Right kidney (tissue), 1 donor: ENCODE measurements around the gene UBALD1.

Experiments
- DNase-seq: peaks from one replicate; pipeline ENCODE4 v3.0.0-alpha.2; 2016

The UBALD1 gene

DNA sequence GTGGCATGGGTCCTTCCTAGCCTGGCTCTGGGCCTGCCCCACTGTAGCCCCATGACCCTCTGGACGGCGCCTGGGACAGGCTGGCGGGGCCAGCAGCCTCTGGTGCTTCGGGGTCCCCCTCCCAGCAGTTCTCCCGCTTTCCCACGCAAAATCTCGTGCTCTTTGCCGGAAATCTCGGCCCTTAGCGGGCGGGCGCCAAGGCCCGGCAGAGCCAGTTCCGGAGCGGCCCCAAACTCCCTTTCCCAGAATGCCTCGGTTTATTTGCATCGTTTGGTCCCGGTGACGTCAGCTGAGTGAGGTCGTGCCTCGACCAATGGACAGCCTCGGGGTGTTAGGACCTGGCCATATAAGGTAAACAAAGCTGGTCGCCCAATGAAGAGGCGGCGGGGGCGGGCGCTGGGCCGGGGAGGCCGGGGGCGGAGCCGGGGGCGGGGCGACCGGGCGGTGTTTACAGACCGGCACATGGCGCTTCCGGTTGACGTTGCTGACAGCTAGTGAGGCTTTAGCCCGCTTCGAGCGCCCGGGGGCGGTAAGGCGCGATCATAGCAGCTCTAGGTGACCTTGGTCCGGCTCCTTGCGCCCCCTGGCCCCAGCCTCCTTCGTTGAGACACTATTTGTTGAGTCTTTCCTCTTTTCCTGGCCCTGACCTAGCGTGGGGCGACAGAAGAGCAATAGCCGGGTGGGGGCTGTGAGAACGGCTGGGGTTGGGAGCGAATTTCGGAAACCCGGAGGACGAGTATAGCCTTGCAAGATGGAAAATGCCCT lies 1.5 kb upstream of the UBALD1 start:
- peak; percentile 89 for DNase-seq

- no peak for DNase-seq
These were observed 827 bp upstream of the UBALD1 start for GRCh38 chr16:4615384-4616046.

GRCh38 chr16:4613636-4614570 lies 785 bp downstream of the UBALD1 start:
- peak; percentile 70 for DNase-seq

DNA sequence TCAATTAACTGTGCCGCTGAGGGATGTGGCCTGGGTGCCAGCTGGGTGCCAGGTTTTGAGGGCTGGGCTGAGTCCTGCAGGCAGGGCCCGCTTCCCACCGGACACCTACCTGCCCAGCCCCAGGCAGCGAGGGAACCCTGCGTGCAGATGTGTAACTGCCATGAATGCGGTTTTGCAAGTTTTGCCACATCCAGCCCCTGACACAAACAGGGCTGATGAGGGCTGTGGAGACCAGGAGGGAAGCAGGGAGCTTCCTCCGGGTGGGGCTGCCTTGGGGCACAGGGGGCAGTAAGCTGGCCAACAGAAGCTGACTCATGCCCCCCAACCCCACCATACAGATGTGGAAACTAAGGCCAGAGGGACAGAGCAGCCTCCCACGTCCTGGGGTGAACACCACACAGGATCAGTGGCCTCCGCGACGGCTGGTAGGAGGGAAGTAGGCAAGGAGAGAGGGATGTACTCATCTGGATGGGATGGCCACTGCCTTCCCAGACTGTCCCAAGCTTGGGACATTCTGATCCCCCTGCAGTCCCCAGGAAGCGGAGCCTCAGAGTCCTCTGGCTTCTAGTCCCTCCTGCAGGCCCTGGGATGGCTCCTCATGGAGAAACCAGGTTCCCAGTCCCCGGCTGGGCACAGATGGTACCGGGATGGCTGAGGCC lies 1.6 kb downstream of the UBALD1 start:
- no peak for DNase-seq

DNA sequence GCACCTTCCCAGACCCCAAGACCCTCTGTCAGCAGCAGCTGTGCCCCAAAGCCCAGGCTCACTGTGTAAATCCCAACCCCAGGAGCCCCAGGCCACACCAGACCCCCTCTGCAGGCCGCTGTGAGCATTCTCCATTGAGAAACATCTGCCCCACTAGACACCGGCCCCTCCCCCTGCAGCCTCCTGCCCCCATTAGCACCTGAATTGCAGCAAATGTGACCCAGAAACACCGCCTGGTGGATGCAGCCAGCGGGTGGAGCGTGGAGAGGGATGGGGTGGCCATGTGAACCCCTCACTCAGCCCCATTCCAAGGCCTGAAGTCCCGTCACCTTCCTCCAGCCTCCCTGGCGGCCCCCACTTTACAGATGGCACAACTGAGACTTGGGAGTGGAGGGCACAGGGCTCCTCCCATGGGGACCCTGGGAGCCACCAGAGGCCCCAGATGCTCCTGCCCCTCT lies 2.2 kb downstream of the UBALD1 start:
- no peak for DNase-seq

GRCh38 chr16:4611337-4612021 lies 3.2 kb downstream of the UBALD1 start:
- DNase-seq = no peak

DNA sequence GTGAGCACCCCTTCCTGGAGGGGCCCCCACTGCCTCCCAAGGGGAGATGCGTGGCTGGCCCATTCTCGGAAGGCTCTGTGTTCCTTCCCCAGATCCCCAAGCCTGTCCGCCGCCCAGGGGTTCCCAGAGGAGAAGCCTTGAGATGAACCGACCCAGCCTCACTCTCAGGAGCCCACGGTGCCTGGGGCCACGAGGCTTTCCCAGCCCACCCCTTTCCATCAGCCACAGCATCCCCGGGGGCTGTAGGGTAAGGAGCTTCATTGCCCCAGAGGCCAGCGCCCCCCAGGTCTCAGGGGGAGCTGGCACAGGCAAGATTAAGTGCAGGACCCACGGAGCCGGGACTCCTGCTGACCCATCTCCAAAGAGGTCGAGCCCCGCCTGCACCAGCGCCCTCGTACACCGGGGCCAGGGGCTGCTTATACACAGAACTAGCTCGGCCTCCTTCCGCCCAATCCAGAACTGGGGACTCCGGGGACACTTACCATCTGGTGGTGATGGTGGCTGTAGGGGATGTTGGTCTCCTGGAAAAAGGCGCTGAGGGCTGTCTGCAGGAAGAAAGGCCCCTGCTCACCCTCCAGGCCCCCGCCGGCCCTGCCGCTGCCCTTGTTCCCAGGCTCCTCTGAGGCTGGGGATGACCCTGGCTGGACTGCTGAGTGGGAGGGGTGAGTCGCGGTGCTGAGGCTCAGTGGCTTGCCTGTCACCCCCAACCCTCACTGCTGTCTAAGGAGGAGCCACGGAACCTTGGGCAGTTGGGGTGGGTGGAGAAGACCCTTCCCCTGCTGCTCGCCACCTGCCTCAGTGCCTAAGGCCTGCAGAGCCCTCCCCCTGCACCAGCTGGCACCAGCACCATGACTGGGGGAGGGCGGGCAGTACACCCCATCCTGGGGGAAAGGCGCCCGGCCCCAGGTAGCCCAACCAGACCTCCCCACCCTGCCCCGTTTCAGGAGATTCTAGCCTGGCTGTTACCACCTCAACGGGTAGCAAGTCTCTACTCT lies 4.4 kb downstream of the UBALD1 start:
- no peak for DNase-seq

- DNase-seq = no peak
These were observed 5.3 kb downstream of the UBALD1 start for GRCh38 chr16:4609200-4610010.

DNA sequence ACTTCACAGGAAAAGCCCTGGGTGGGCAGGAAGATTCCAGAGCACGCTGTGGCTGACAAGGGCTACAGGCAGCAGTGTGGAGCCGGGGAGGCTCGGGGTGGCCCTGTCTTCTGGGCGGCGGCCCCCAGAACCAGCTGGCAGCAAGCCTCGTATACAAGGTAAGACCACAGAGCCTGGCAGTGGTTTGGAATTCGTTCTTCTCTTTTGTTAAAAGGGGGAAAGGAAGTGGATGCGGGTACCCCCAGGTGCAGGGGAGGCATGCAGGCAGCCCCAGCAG lies 6.0 kb downstream of the UBALD1 start:
- no peak for DNase-seq

- DNase-seq = no peak
These were observed 6.6 kb downstream of the UBALD1 start for GRCh38 chr16:4607841-4608703.

- DNase-seq = no peak
These were observed 8.3 kb downstream of the UBALD1 start for GRCh38 chr16:4606354-4606753.

GRCh38 chr16:4604401-4604800 lies 10.3 kb downstream of the UBALD1 start:
- no peak for DNase-seq

GRCh38 chr16:4603624-4604170 lies 11.0 kb downstream of the UBALD1 start:
- no peak for DNase-seq

DNA sequence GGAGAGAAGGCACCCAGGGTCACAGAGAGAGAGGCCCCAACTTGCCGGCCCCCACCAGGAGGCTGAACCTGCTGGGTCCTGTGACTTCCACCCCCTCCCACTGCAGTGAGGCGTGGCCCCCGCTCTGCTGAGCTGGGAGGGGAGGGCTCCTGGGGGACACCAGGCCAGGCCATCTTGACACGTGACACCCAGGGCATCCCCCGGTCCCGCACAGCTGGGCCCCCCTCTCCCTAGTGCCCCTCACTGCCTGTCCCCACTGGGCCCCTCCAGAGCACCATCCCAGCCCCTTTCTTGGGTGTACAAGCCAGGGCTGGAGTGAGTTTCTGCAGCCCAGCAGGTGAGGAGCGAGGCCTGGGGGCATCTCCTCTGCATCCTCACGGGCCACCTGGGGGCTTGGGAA lies 12.4 kb downstream of the UBALD1 start:
- no peak for DNase-seq

- DNase-seq = no peak
These were observed 12.9 kb downstream of the UBALD1 start for GRCh38 chr16:4601864-4602186.

DNA sequence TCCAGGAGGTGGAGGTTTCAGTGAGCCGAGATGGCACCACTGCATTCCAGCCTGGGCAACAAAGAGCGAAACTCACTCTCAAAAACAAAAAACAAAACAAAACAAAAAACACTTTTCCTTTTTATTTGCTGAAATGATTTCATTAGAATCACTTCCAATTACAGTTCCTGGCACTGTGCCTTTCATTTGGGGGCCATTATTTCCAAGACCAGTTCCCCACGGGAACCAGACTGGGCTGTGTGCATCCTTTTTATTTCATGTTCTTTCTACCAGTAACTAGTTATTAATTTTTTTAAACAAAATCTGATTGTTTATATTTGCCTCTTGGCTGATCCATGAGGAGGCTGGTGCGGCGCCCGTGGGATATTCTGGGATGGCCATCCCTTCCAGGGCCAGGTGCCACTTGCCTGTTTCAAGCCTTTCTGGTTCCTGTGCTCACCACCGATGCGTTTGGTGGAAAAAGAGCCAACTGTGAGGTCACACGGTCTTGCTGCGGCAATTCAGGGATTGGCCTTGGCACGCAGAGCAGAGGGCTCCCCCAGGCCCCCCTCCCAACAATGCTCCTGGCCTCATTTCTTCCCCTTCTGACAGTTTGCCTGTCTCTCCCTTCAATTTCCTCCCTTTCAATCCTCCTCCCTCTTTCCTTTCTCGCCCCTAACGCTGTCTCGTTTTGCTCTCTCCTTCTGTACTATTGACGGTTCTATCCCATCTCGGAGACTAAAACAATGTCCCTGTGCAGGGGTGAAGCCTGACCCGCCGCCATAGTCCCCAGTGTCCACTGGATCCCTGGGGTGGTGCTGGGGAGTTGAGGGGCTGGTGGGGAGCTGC lies 13.4 kb downstream of the UBALD1 start:
- DNase-seq = no peak

DNA sequence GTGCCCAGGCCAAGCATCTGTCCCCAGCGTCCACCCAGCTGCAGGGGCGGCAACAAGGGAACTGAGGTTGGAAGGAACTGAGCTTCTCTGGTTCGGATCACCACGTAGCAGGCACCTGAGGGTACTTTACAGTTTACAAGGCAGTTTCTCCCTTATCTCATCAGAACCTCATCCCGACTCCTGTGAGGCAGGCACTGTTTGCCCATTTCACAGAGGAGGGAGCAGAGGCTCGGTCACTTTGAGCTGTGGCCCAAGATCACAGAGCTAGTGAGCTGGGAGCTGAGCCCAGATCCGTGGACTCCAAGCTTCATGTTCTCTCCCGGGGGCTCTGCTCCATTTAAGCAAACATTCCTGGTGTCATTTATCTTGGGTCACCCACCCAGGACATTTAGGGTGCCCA lies 15.1 kb downstream of the UBALD1 start:
- no peak for DNase-seq

GRCh38 chr16:4599037-4599436 lies 15.7 kb downstream of the UBALD1 start:
- no peak for DNase-seq
